Heart right ventricle (tissue), 16 donors: ENCODE measurements around the gene CFDP1. TPM values are rescaled to one million over a fixed set of nuclear protein-coding genes. Genes with fewer than 3 reads are reported as not detected.
A peak's percentile ranks its signal among the peaks of the same experiment; 100 is the strongest.

Source experiments
- ATAC-seq, 8 donors: fragments of 200-7000 bp; cut with Tn5 transposase; one replicate each; pipeline ENCODE4 v1.9.1; 2020; ENCODE audit warnings: mild to moderate bottlenecking in 8 of 8, moderate library complexity in 8 of 8, moderate number of reproducible peaks in 1 of 8
- DNase-seq, 2 donors: peaks; one replicate each; pipeline ENCODE4 v3.0.0-alpha.2; 2020
- H3K27ac ChIP-seq, 10 donors: fragments of 200-600 bp; sonication (generic) in 2 of 10; one replicate each; pipeline versions ENCODE4 v1.5.0 to v1.8.0; 2020 to 2022; ENCODE audit warnings: mild to moderate bottlenecking in 3 of 10
- H3K27me3 ChIP-seq, 7 donors: fragments of 200-600 bp; one replicate each; pipeline ENCODE4 v1.8.0; 2021 to 2022; ENCODE audit warnings: mild to moderate bottlenecking in 2 of 7
- H3K36me3 ChIP-seq, 9 donors: fragments of 200-600 bp; sonication (generic) in 1 of 9; one replicate each; pipeline versions ENCODE4 v1.5.0 to v1.8.0; 2020 to 2022; ENCODE audit warnings: mild to moderate bottlenecking in 2 of 9
- H3K4me1 ChIP-seq, 9 donors: fragments of 200-600 bp; sonication (generic) in 1 of 9; one replicate each; pipeline versions ENCODE4 v1.5.0 to v1.8.0; 2020 to 2022; ENCODE audit warnings: mild to moderate bottlenecking in 4 of 9
- H3K4me3 ChIP-seq, 10 donors: fragments of 200-600 bp; sonication (generic) in 2 of 10; one replicate each; pipeline versions ENCODE4 v1.5.0 to v1.8.0; 2020 to 2022; ENCODE audit warnings: mild to moderate bottlenecking in 7 of 10, moderate library complexity in 2 of 10
- H3K9me3 ChIP-seq, 11 donors: fragments of 200-600 bp in 10 of 11; sonication (generic) in 2 of 11; one replicate each; pipeline versions ENCODE4 v1.5.0 to v1.8.0; 2013 to 2022; ENCODE audit warnings: mild to moderate bottlenecking in 2 of 11, control low read depth in 1 of 11, moderate library complexity in 1 of 11
- CTCF ChIP-seq, 9 donors: fragments of 200-600 bp; sonication (generic) in 2 of 9; IDR thresholded peaks; one replicate each; pipeline versions ENCODE4 v1.5.0 to v1.8.0; 2021 to 2022; ENCODE audit warnings: antibody characterized with exemption in 9 of 9, mild to moderate bottlenecking in 5 of 9, moderate library complexity in 1 of 9
- WGBS, 2 donors: extraction: QIAGEN DNeasy Blood & Tissue Kit; methylation state at CpG; one replicate each; pipeline ENCODE4 v1.1.7; 2013; ENCODE audit warnings: inconsistent platforms in 1 of 2; 5-methylcytosine and 5-hydroxymethylcytosine counted together
- intact Hi-C, 10 donors: fragments of 100-400 bp; cut with DNase I; formaldehyde crosslinking; loops; one replicate each; pipeline versions ENCODE4 v1.11.1 to v1.14.2; 2022
- polyA plus RNA-seq, 2 donors: library from polyadenylated mRNA; stranded (reverse); fragments of 200-250 nt; gene quantifications; one replicate each; pipeline ENCODE4 v1.2.3, GENCODE V29; 2013
- total RNA-seq, 10 donors: library from RNA; stranded (reverse); fragmentation: NEBNext Ultra II Directional in 3 of 10; extraction: Animal tissue kit (Norgen Biotek cat#: 25700) in 3 of 10; gene quantifications; one replicate each; pipeline versions ENCODE4 v1.2.1 to v1.2.4, GENCODE V29; 2021 to 2023
- donor health status: Arrhythmogenic right ventricular cardiomyopathy.
- donor health status: ischemic (EF 13 %, LVEDD 7.1; RV severe dilation, severe dysfunction).
- donor health status: healthy with polysubstance abuse.
- donor health status: DM: no; HTN: yes; CAD: no.
- donor health status: DM: no; HTN: no; CAD: no.
- donor health status: ischemic (EF 25% LVEDD 6.9; RV normal size, moderate dysfunction).
- donor health status: ischemic (EF 25% LVEDD 5.7; RV mildly dilated, moderate dysfunction).
- donor health status: healthy.
- donor health status: DM: yes; HTN: yes; CAD: no.
- donor health status: Ischemic cardiomyopathy.
- donor health status: ischemic (EF 35%, LVEDD 5.7; RV mildly dilated, moderate dysfunction).
- donor health status: nonischemic (EF 11% LVEDD 7.7; RV severe dilation, severe dysfunction).
- donor health status: DM: yes; HTN: yes; CAD: no.
- donor health status: PGD.
- donor health status: ischemic (EF 29% LVEDD 5.4; RV normal size, mild dysfunction).
- donor health status: nonischemic (EF 23%, LVEDD 6.1; RV moderate dilation, normal function).

CFDP1 gene
- total and polyA plus RNA-seq, 12 donors, result 19.0 to 63.6 (median 25.0) TPM

- peak in 1 of 8 donors; percentile 50 for ATAC-seq
- peak; percentile 67 to 84 (median 72) for TF ChIP-seq CTCF (IDR thresholded peaks at IDR 0.05)
- intact Hi-C loops, result loop anchor here (1.0 to 10.0 kb wide), 11 partner anchors 61 to 191 kb away; partner anchors contain the start of gene CTRB2 (in 1 of the 10)
- Histone ChIP-seq H3K9me3 (no peaks in the 10 kb centered on the region), H3K36me3 (peaks cover 0 to 36% (median 0%) of the 10 kb centered on the region in 9 donors), H3K27ac (no peak overlapping the region), H3K27me3 (peaks cover 0 to 32% (median 0%) of the 10 kb centered on the region in 7 donors), H3K4me1 (peaks cover 0 to 50% (median 20%) of the 10 kb centered on the region in 9 donors), H3K4me3 (no peak overlapping the region)
- 36 to 37% methylated on average over 5 of the region's 5 CpGs for WGBS, 2 donors
- DNase-seq, result peak in 1 of 2 donors; percentile 36
Measured at GRCh38 chr16:75385507-75386152, 47.7 kb downstream of the CFDP1 start.

- Histone ChIP-seq H3K27ac (no peak overlapping the region), H3K4me1 (peaks cover 0 to 38% (median 14%) of the 10 kb centered on the region in 9 donors), H3K27me3 (peaks cover 0 to 45% (median 0%) of the 10 kb centered on the region in 7 donors), H3K4me3 (no peak overlapping the region), H3K36me3 (peaks cover 0 to 34% (median 0%) of the 10 kb centered on the region in 9 donors), H3K9me3 (no peaks in the 10 kb centered on the region)
- 63 to 65% methylated on average over 1 of the region's 1 CpG for WGBS, 2 donors
- no peak for ATAC-seq
- intact Hi-C loops, result loop anchor here in 4 of 10 donors (5.0 to 10.0 kb wide), 5 partner anchors 58 to 188 kb away; partner anchors contain the start of gene CTRB2 (in 1 of the 4)
- TF ChIP-seq CTCF (IDR thresholded peaks at IDR 0.05), result no peak
- DNase-seq, result no peak
Measured at GRCh38 chr16:75383141-75383540, 50.2 kb downstream of the CFDP1 start.

GRCh38 chr16:75382611-75383010, 50.7 kb downstream of the CFDP1 start:
- ATAC-seq (no peak), DNase-seq (no peak)
- 92 to 97% methylated on average over 2 of the region's 2 CpGs for WGBS, 2 donors
- Histone ChIP-seq H3K27ac (peak overlapping the region in 1 of 10 donors; percentile 6), H3K9me3 (no peaks in the 10 kb centered on the region), H3K4me1 (peaks cover 0 to 43% (median 14%) of the 10 kb centered on the region in 9 donors), H3K36me3 (peaks cover 0 to 38% (median 0%) of the 10 kb centered on the region in 9 donors), H3K27me3 (peaks cover 0 to 50% (median 0%) of the 10 kb centered on the region in 7 donors), H3K4me3 (no peak overlapping the region)
- intact Hi-C loops, result loop anchor here in 4 of 10 donors (5.0 to 10.0 kb wide), 5 partner anchors 58 to 188 kb away; partner anchors contain the start of gene CTRB2 (in 1 of the 4)
- no peak for TF ChIP-seq CTCF (IDR thresholded peaks at IDR 0.05)

GRCh38 chr16:75380870-75381269, 52.4 kb downstream of the CFDP1 start:
- intact Hi-C loops, result loop anchor here in 4 of 10 donors (5.0 to 10.0 kb wide), 5 partner anchors 56 to 186 kb away; partner anchors contain the start of gene CTRB2 (in 1 of the 4)
- no peak overlapping the region for H3K4me3 ChIP-seq
- peaks cover 0 to 68% (median 0%) of the 10 kb centered on the region in 7 donors for H3K27me3 ChIP-seq
- no peak for TF ChIP-seq CTCF (IDR thresholded peaks at IDR 0.05)
- H3K9me3 ChIP-seq, result no peaks in the 10 kb centered on the region
- H3K4me1 ChIP-seq, result peaks cover 0 to 49% (median 14%) of the 10 kb centered on the region in 9 donors
- peaks cover 0 to 40% (median 0%) of the 10 kb centered on the region in 9 donors for H3K36me3 ChIP-seq
- ATAC-seq (peak in 3 of 8 donors; percentile 23 to 51 (median 51)), DNase-seq (no peak)
- H3K27ac ChIP-seq, result peak overlapping the region in 3 of 10 donors; percentile 27 to 64 (median 28)
- 53 to 69% methylated on average over 2 of the region's 2 CpGs for WGBS, 2 donors
